WTC11 (cell line): ENCODE results near the gene NDUFB10. TPM values are rescaled to one million over a fixed set of nuclear protein-coding genes. Genes with fewer than 3 reads are reported as not detected.
"Not testable (repeated sequence)": the region's sequence is repeated elsewhere in the genome, so short reads cannot be mapped to it uniquely, and the experiment has no call there.

Experiments used
- ATAC-seq: fragments of 200-7000 bp; cut with Tn5 transposase; 2 replicates; pipeline ENCODE4 v1.10.0; 2021; ENCODE audit warnings: mild to moderate bottlenecking, moderate library complexity
- CTCF ChIA-PET: fragments of 300-600 bp; sonication (Branson Sonifier 250); formaldehyde crosslinking; loops from one replicate; lab custom pipeline; 2021; ENCODE audit warnings: antibody characterized with exemption; lab: Charles Lee
- POLR2A ChIA-PET: fragments of 350-600 bp; sonication (Branson Sonifier 250); formaldehyde crosslinking; loops from one replicate; lab custom pipeline; 2021; ENCODE audit warnings: antibody characterized with exemption; lab: Charles Lee
- DNase-seq: peaks from one replicate; pipeline ENCODE4 v3.0.0; 2021; ENCODE audit warnings: low spot score
- H3K27ac Mint-ChIP-seq: 2 replicates; pipeline ENCODE4 v1.8.0; 2021; ENCODE audit warnings: mixed read lengths
- H3K27me3 Mint-ChIP-seq: 2 replicates; pipeline ENCODE4 v1.8.0; 2021; ENCODE audit warnings: low read depth, mild to moderate bottlenecking, moderate library complexity, mixed read lengths
- H3K36me3 Mint-ChIP-seq: 2 replicates; pipeline ENCODE4 v1.8.0; 2021; ENCODE audit warnings: mixed read lengths
- H3K4me1 Mint-ChIP-seq: 2 replicates; pipeline ENCODE4 v1.8.0; 2022; ENCODE audit warnings: mixed read lengths
- H3K4me3 Mint-ChIP-seq: 2 replicates; pipeline ENCODE4 v1.8.0; 2021; ENCODE audit warnings: mild to moderate bottlenecking, moderate library complexity, mixed read lengths
- H3K9me3 Mint-ChIP-seq: 2 replicates; pipeline ENCODE4 v1.8.0; 2021; ENCODE audit warnings: mixed read lengths
- AFF4 ChIP-seq: sonication (generic); formaldehyde crosslinking; IDR thresholded peaks from 2 replicates; pipeline ENCODE4 v1.8.1; 2023; ENCODE audit warnings: mild to moderate bottlenecking, missing genetic modification reagents, borderline replicate concordance
- ATF1 ChIP-seq: sonication (generic); formaldehyde crosslinking; IDR thresholded peaks from 2 replicates; pipeline ENCODE4 v1.8.1; 2023; ENCODE audit warnings: mild to moderate bottlenecking, moderate library complexity, missing genetic modification reagents
- ATF6 ChIP-seq: sonication (generic); formaldehyde crosslinking; IDR thresholded peaks from 2 replicates; pipeline ENCODE4 v1.8.1; 2023; ENCODE audit warnings: mild to moderate bottlenecking, missing genetic modification reagents
- IRF1 ChIP-seq: sonication (generic); formaldehyde crosslinking; IDR thresholded peaks from 2 replicates; pipeline ENCODE4 v1.8.0; 2023; ENCODE audit warnings: missing genetic modification reagents
- JUN ChIP-seq: sonication (generic); formaldehyde crosslinking; IDR thresholded peaks from 2 replicates; pipeline ENCODE4 v1.8.0; 2023; ENCODE audit warnings: mild to moderate bottlenecking, missing genetic modification reagents
- NFATC4 ChIP-seq: fragments of 250-450 bp; sonication (Bioruptor Pico); IDR thresholded peaks from 2 replicates; pipeline ENCODE4 v1.9.0; 2021; ENCODE audit warnings: mild to moderate bottlenecking
- SOX15 ChIP-seq: fragments of 250-450 bp; sonication (Bioruptor Pico); IDR thresholded peaks from 2 replicates; pipeline ENCODE4 v1.9.0; 2021; ENCODE audit warnings: mild to moderate bottlenecking
- TEAD1 ChIP-seq: sonication (generic); formaldehyde crosslinking; IDR thresholded peaks from 2 replicates; pipeline ENCODE4 v1.8.0; 2022; ENCODE audit warnings: mild to moderate bottlenecking, missing genetic modification reagents
- ZNF232 ChIP-seq: sonication (generic); formaldehyde crosslinking; IDR thresholded peaks from 2 replicates; pipeline ENCODE4 v1.8.0; 2022; ENCODE audit warnings: mild to moderate bottlenecking, missing genetic modification reagents
- ZNF416 ChIP-seq: fragments of 250-450 bp; sonication (Bioruptor Pico); IDR thresholded peaks from 2 replicates; pipeline ENCODE4 v1.9.0; 2021; ENCODE audit warnings: mild to moderate bottlenecking, inconsistent platforms
- ZNF423 ChIP-seq: fragments of 250-450 bp; sonication (Bioruptor Pico); IDR thresholded peaks from 2 replicates; pipeline ENCODE4 v2.1.2; 2022; ENCODE audit warnings: mild to moderate bottlenecking, moderate library complexity
- ZNF512 ChIP-seq: sonication (generic); formaldehyde crosslinking; IDR thresholded peaks from 2 replicates; pipeline ENCODE4 v1.8.1; 2022; ENCODE audit warnings: missing genetic modification reagents, borderline replicate concordance
- total RNA-seq: library from RNA; stranded (reverse); gene quantifications from 3 replicates; pipeline ENCODE4 v1.2.3, GENCODE V29; 2021

Gene NDUFB10
- total RNA-seq, 1 experiment from 2014 or later, result 228 TPM

- Mint-ChIP-seq H3K4me3 (no peak overlapping the region), H3K27me3 (peaks cover under 1% of the 10 kb centered on the region; the same call in 1 of the 2 replicates), H3K9me3 (no peaks in the 10 kb centered on the region), H3K27ac (no peak overlapping the region), H3K36me3 (peaks cover 12% of the 10 kb centered on the region), H3K4me1 (peaks cover 9% of the 10 kb centered on the region)
- ChIA-PET POLR2A (no interaction called here), CTCF (no interaction called here)
- ATAC-seq (no peak), DNase-seq (no peak)
- no peak for TF ChIP-seq ZNF232 (CRISPR knock-in tag)
These were observed 22.3 kb upstream of the NDUFB10 start for GRCh38 chr16:1936945-1937479.

- Mint-ChIP-seq H3K4me1 (peaks cover 9% of the 10 kb centered on the region), H3K27me3 (no peaks in the 10 kb centered on the region), H3K36me3 (peaks cover 12% of the 10 kb centered on the region), H3K4me3 (no peak overlapping the region), H3K27ac (no peak overlapping the region)
- ChIA-PET POLR2A (no interaction called here), CTCF (interaction anchor here (1.0 kb wide), 1 partner anchor 9 kb away, joined by 3 read pairs; no protein-coding TSS in a partner anchor)
- no peak for ATAC-seq
- DNase-seq, result no peak
- TF ChIP-seq JUN (CRISPR knock-in tag) (no peak), ZNF423 (no peak), ATF1 (no peak), TEAD1 (CRISPR knock-in tag) (no peak), ATF6 (CRISPR knock-in tag) (no peak), AFF4 (CRISPR knock-in tag) (no peak), SOX15 (no peak)
- TF ChIP-seq, all 79 proteins: peak for 0
- no peaks in the 10 kb centered on the region for H3K9me3 Mint-ChIP-seq
These were observed 21.0 kb upstream of the NDUFB10 start for GRCh38 chr16:1938316-1938715.

- no peaks in the 10 kb centered on the region for H3K9me3 Mint-ChIP-seq
- DNase-seq (no peak), ATAC-seq (no peak)
- TF ChIP-seq NFATC4 (CRISPR knock-in tag), result no peak
- no peak for TF ChIP-seq ZNF416
- no peak for TF ChIP-seq ZNF512 (CRISPR knock-in tag)
- no peak for TF ChIP-seq JUN (CRISPR knock-in tag)
- no peak for TF ChIP-seq IRF1 (CRISPR knock-in tag)
- TF ChIP-seq ZNF232 (CRISPR knock-in tag), result no peak
- TF ChIP-seq, all 79 proteins: peak for 0
- H3K27me3 Mint-ChIP-seq, result peaks cover 6% of the 10 kb centered on the region
- peaks cover 14% of the 10 kb centered on the region for H3K4me1 Mint-ChIP-seq
- H3K27ac Mint-ChIP-seq, result no peak overlapping the region
- POLR2A ChIA-PET, result no interaction called here
- H3K36me3 Mint-ChIP-seq, result peaks cover 12% of the 10 kb centered on the region
- no peak overlapping the region for H3K4me3 Mint-ChIP-seq
- CTCF ChIA-PET, result interaction anchor here (1.0 kb wide), 1 partner anchor 10 kb away, joined by 3 read pairs; no protein-coding TSS in a partner anchor
These were observed 20.4 kb upstream of the NDUFB10 start for GRCh38 chr16:1938910-1939309.

GRCh38 chr16:1939833-1940232 is 19.5 kb upstream of the NDUFB10 start:
- POLR2A ChIA-PET, H3K27ac Mint-ChIP-seq, ATAC-seq, DNase-seq, H3K9me3 Mint-ChIP-seq, H3K4me3 Mint-ChIP-seq: not testable (repeated sequence)
- peaks cover 22% of the 10 kb centered on the region for H3K4me1 Mint-ChIP-seq
- peaks cover 13% of the 10 kb centered on the region for H3K27me3 Mint-ChIP-seq
- peaks cover 12% of the 10 kb centered on the region for H3K36me3 Mint-ChIP-seq
- CTCF ChIA-PET, result interaction anchor here (1.0 to 4.4 kb wide), 3 partner anchors 12 to 41 kb away, joined by 3 to 29 read pairs (median 10); partner anchors contain the start of gene NOXO1
